Suppressor macrophage treated with lipopolysaccharide for 4 hours (primary cell): Measurements from ENCODE around the gene PRAMEF13.
"Not testable (repeated sequence)": the region's sequence is repeated elsewhere in the genome, so short reads cannot be mapped to it uniquely, and the experiment has no call there.

Experiments
- DNase-seq: peaks from one replicate; pipeline ENCODE4 v3.0.0-alpha.2; 2020

PRAMEF13 gene, protein sequence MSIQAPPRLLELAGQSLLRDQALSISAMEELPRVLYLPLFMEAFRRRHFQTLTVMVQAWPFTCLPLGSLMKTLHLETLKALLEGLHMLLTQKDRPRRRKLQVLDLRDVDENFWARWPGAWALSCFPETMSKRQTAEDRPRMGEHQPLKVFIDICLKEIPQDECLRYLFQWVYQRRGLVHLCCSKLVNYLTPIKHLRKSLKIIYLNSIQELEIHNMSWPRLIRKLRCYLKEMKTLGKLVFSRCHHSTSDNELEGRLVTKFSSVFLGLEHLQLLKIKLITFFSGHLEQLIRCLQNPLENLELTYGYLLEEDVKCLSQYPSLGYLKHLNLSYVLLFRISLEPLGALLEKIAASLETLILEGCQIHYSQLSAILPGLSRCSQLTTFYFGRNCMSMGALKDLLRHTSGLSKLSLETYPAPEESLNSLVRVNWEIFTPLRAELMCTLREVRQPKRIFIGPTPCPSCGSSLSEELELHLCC

DNA sequence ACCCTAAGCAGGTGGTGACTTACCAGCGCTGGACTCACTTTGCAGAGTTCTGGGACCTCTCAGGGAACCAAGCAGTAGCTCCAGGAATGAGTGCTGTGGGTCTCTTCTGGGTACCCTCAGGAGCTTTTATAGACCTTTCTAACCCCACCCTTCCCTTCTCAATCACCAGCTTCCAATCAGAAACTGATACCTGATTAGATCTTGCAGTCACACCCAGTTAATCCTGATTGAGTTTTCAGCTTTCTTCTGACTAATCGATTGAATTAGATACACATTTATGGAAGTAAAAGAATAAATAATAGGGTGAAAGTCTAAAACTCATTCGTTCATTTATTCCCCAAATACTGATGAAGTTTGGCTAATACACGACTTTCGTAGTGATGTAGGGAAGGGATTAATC, at the start of gene PRAMEF13:
Gene PRAMEF13, minus strand, starts transcription at position 101 of the 400 bp plus-strand sequence. CDS start 1,820 bp downstream, outside the sequence.
- DNase-seq, result not testable (repeated sequence)

DNA sequence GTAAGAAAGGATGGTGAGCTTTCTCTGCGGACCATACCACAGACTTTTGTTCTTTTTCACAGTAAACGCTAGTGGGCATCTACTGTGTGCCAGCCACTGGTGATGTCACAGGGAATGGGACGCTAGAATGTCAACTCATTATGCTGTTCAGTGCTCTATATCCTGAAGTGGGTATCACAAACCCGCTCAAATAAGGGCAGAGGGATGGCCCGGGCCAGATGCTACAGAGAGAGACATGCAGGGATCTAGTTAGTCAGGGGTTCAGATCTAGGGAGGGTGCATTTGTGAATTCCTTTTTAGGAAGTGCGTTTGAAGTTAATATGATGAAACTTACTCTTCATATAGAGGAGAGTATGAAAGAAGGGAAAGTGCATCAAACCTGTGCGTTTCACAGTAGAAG, 45.9 kb upstream of the PRAMEF13 start:
- DNase-seq, result not testable (repeated sequence)

DNA sequence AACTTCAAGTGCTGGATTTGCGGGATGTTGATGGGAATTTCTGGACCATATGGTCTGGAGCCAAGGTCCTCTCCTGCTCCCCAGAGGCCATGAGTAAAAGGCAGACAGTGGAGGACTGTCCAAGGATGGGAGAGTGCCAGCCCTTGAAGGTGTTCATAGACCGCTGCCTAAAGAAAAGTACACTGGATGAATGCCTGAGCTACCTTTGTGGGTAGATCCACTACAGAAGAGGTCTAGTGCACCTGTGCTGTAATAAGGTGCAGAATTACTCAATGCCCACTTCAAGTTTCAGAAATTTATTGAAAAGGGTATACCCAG, 45.3 kb upstream of the PRAMEF13 start:
- not testable (repeated sequence) for DNase-seq

DNA sequence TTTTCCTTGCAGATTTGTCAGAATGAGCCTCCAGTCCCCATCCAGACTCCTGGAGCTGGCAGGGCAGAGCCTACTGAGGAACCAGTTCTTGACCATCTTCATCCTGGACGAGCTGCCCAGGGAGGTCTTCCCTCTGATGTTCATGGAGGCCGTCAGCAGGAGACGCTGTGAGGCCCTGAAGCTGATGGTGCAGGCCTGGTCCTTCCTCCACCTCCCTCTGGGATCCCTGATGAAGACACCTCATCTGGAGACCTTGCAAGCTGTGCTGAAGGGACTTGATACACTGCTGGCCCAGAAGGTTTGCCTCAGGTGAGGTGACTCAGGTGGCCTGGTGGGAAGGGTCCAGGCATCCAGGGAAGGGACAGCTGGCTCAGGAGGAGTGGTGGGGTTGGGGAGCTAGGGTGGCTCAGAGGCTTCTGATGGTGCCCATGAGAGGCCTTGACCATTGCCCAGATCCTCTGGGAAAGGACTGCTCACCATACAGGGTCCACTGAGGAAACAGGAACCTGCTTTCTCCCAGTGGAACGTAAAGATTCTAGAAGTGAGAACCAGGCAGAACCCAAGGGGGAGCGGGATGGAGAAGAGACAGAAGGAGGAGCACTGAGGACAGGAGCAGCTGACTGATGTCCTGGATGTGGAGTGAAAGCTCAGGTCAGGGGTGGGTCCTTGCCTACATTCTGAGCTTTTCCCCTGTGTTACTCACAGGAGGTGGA, 44.8 kb upstream of the PRAMEF13 start:
- DNase-seq, result not testable (repeated sequence)

DNA sequence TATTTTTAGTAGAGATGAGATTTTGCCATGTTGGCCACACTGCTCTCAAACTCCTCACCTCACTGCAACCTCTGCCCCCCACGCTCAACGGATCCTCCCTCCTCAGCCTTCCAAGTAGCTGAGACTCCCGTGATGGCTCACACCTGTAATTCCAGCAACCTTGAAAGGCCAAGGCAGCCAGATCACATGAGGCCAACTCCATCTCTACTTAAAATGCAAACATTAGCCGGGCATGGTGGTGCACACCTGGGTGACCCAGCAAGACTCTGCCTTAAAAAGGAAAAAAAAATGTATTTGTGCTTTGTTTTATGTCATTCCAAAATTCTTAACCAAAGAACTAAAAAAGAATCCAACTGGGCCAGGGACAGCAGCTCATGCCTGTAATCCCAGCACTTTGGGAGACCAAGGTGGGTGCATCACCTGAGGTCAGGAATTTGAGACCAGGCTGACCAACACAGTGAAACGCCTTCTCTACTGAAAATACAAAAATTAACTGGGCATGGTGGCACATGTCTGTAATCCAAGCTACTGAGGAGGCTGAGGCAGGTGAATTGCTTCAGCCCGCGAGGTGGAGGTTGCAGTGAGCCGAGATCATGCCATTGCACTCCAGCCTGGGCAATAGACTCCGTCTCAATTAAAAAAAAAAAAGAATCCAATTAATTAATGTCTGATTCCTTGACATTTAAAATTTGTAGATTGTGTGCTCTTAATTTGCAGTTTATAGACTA, 42.5 kb upstream of the PRAMEF13 start:
- DNase-seq, result not testable (repeated sequence)

DNA sequence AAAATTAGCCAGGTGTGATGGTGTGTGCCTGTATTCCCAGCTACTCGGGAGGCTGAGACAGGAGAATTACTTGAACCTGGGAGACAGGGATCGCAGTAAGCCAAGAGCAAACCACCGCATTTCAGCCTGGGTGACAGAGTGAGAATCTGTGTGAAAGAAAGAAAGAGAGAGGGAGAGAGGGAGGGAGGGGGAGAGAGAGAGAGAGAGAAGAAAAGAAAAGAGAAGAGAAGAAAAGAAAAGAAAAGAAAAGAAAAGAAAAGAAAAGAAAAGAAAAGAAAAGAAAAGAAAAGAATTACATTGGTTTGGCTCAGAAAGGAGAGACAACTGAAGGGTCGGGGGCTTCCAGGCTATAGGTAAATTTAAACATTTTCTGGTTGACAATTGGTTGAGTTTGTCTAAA, 38.4 kb upstream of the PRAMEF13 start:
- not testable (repeated sequence) for DNase-seq

DNA sequence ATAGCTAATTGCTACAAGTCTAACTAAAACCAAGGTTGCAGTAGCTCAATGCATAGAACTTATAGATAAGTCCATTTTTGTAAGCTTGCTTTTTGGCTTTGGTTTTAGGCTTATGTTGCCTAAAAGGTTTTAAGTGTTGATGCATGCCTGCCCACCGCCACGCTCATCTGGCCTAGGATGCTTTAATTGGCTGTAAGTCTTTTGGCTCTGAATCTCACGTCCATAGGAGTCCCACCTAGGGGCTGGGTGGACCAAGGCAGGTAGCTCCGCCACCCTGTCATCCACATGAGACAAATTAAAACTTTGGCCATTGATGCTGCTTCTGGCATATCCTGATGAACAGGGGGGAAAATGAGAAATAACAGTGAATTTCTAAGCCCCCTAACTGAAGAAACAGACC, 36.4 kb upstream of the PRAMEF13 start:
- DNase-seq, result not testable (repeated sequence)

DNA sequence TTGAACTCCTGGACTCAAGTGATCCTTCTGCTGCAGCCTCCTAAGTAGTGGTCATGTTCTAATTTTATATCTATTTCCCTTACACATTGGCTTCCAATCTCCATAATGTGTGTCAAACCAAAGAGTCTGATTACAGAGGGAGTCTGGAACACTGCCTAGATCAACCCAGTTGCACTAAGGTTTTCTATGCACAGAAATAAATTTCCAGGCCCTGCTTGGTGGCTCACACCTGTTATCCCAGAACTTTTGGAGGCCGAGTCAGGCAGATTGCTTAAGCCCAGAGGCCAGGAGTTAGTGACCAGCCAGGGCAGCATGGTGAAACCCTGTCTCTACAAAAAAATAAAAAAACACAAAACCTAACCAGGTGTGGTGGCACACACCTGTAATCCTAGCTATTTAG, 32.8 kb upstream of the PRAMEF13 start:
- DNase-seq, result not testable (repeated sequence)

DNA sequence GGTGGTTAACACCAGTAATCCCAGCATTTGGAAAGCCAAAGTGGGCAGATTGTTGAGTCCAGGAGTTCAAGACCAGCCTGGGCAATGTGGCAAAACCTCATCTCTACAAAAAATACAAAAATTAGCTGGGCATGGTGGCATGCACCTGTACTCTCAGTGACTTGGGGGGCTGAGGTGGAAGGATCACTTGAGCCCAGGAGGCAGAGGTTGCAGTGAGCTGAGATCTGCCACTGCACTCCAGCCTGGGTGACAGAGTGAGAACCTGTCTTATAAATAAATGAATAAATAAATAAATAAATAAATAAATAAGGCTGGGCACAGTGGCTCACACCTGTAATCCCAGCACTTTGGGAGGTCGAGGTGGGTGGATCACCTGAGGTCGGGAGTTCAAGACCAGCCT, 30.8 kb upstream of the PRAMEF13 start:
- DNase-seq, result not testable (repeated sequence)

DNA sequence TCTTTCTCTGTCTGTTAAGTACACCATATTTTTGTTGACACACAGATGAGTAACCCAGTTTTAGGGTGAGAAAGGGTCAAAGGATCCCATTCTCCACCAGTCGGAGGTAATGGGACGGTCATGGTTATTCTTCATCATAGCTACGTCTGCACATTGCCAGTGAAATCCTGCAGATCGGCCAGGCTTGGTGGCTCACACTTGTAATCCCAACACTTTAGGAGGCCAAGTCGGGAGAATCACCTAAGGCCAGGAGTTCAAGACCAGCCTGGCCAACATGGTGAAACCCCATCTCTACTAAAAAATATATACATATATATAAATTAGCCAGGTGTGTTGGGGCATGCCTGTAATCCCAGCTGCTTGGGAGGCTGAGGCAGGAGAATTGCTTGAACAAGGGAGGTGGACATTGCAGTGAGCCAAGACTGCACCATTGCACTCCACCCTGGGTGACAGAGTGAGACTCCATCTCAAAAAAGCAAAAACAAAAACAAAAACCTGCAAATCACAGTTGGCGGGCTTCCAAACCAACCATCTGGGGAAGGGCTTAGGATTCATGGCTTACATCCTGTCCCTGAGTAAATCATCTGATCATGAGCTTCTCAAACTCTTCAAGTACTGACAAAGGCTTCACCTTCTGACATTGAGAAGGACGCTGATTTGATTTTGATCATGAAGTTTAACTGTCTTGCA, 30.0 kb upstream of the PRAMEF13 start:
- not testable (repeated sequence) for DNase-seq

DNA sequence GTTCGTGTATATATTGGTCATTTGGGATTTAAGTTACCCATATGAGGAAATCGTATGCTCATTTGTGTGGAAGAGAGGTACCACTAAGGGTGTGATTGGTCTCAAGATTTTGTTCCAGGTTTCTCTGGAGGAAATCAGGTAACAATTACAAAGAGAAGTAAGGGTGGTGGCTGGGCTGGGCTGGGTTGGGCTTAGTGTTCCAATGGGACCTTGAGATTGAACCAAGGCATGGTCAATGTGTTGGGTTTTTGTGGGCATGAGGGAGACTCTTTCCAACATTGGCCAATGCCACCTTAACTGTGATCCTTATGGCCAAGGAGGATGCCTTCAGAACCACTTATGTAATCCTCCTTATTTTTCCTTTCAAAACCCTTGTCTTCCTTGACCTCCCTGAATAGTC, 29.4 kb upstream of the PRAMEF13 start:
- DNase-seq, result not testable (repeated sequence)

DNA sequence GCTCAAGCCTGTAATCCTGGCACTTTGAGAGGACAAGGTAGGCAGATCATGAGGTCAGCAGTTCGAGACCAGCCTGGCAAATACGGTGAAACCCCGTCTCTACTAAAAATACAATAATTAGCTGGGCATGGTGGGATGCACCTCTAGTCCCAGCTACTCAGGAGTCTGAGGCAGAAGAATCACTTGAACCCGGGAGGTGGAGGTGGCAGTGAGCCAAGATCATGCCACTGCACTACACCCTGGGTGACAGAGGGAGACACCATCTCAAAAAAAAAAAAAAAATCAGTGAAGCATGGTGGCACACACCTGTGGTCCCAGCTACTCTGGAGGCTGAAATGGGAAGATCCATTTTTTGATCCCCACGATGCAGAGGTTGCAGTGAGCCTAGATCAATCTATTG, 28.9 kb upstream of the PRAMEF13 start:
- not testable (repeated sequence) for DNase-seq

DNA sequence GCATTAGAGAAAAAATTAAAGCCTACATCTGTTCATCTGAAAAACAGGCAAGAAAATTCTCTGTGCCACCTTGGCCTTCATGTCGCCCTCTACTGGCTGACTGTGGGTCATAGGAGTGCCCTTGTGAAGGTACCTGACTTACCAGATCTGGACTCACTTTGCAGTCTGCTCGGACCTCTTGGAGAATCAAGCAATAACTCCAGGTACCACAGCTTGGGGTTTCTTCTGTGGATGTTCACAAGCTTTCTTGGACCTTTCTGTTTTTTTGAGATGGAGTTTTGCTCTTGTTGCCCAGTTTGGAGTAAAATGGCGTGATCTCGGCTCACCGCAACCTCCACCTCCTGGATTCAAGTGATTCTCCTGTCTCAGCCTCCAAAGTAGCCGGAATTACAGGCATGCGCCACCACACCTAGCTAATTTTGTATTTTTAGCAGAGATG, 27.2 kb upstream of the PRAMEF13 start:
- peak; percentile 30 for DNase-seq

DNA sequence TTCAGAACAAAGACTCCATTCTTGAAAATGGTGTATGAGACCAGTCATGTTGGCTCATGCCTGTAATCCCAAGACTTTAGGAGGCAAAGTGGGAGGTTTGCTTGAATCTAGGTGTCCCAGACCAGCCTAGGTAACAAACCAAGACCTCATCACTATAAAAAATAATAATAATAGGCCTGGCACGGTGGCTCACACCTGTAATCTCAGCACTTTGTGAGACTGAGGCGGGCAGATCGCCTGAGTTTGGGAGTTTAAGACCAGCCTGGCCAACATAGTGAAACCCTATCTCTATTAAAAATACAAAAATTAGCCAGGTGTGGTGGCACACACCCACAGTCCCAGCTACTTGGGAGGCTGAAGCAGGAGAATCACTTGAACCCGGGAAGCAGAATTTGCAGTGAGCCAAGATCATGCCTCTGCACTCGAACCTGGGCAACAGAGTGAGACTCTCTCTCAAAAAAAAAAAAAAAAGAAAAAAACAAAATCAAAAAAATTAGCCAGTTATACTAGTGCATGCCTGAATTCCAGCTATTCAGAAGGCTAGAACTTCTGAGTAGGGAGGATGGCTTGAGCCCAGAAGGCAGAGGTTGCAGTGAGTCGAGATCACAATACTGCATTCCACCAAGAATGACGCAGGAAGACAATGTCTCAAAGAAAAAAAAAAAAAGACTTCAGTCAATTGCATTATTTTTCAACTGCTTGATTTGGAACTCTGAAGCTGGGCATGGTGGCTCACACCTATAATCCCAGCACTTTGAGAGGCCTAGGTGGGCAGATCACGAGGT, 26.3 kb upstream of the PRAMEF13 start:
- DNase-seq, result not testable (repeated sequence)

DNA sequence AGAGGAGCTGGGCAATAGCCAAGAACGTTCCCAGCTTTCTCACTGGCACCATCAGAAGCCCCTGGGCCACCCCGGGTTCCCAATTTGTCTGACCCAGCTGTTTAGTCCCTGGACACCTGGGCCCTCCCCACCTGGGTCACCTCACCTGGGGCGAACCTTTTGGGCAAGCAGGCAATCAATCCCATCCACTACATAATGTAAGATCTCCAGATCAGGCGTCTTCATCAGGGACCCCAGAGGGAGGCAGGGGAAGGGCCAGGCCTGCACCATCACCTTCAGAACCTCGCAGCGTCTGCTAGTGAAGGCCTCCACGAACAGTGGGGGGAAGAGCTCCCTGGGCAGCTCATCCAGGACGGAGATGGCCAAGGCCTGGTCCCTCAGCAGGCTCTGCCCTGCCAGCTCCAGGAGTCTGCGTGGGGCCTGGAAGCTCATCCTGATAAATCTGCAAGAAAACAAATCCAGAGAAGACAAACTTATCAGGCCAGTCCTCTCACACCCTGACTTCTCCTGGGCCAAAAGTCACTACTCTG, 24.5 kb upstream of the PRAMEF13 start, which contains the start of gene PRAMEF18:
Gene PRAMEF18, minus strand, starts transcription at position 480 of the 530 bp plus-strand sequence. Its CDS starts 48 bp downstream, at position 432.
- DNase-seq, result not testable (repeated sequence)

DNA sequence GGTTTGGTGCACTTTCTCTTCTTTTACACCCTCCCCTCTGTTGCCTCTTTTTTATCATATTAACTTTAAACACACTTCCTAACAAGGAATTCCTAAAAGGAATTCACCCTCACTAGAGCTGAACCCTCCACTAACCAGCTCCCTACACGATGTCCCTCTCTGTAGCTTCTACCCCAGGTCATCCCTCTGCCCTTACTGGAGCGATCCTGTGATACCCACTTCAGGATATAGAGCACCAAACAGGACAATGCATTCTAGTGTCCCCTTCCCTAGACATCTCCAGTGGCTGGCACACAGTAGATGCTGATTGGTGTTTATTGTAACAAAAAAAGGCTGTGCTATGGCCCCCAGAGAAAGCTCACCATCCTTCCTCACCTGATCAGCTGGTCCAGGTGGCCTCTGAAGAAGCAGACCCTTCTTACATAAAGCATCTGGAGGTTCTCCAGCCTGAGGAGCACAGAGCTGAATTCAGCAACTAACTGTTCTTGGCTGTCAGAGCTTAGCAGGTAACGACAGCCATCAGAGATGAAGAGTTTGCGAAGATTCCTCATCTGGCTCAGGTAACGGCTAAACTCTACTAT, 23.4 kb upstream of the PRAMEF13 start:
- no peak for DNase-seq

DNA sequence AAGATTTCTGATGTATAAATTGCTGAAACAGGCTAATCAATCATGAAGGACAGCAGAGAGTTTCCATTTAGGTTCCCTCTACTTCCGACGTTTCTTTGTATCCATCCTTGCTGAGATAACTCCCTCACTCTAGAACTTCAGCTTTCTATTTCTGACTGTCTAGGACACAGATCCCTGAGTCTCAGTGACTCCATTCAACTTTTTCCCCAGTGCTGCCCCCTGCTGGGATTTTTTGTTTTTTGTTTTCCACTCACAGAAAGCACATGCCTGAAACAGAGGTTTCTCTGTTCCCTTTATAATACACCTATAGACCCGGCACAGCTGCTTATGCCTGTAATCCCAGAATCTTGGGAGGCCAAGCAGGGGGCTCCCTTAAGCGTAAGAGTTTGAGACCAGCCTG, 21.6 kb upstream of the PRAMEF13 start:
- not testable (repeated sequence) for DNase-seq

DNA sequence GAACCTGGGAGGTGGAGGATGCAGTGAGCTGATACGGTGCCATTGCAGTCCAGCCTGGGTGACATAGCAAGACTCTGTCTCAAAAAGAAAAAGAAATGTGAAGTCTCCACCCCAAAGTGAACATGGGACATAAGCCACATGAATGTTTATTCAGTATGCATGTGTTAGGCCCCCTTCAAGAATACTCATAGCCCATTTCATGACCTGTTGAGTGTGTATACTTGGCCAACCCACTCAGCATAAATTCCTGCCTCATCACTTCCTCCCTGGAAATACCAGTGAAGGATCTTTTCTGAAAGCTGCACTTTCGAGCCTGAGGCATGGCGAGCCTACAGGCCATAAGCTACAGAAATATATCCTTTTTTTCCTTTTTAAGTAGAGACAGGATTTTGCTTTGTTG, 18.0 kb upstream of the PRAMEF13 start:
- DNase-seq, result not testable (repeated sequence)

DNA sequence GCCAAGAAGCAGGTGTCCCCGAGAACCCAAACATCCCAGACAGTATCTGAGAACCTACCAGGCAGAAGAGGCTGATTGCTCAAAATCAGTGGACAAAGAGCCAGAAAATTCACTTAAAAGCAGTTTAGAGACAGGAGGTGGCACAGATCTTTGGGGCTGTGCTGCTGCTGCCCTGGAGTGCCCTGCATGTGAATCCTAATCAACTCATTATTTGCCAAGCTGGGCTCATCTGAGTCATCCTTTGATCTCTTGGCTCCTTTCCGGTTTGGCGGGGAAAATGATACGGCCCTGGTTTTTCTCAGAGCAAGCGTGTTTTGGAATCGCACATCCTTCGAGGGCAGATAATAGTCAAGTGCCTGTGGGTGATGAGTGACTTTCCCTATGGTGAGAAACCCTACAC, 15.4 kb upstream of the PRAMEF13 start:
- DNase-seq, result not testable (repeated sequence)

DNA sequence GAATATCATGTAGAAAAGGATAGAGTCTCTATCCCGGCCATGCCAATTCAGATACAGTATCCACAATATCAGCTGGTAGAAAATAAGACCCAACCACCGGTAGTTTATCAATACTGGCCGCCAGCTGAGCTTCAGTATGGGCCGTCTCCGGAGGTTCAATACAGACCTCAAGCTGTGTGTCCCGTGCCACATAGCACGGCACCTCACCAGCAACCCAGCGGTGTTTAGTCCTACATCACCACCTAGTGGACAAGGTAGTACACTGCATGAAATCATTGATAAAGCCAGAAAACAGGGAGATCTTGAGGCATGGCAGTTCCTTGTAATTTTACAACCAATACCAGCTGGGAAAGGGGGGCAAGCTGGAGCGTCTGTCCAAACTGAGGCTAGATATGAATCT, 7.5 kb upstream of the PRAMEF13 start:
- DNase-seq, result not testable (repeated sequence)

DNA sequence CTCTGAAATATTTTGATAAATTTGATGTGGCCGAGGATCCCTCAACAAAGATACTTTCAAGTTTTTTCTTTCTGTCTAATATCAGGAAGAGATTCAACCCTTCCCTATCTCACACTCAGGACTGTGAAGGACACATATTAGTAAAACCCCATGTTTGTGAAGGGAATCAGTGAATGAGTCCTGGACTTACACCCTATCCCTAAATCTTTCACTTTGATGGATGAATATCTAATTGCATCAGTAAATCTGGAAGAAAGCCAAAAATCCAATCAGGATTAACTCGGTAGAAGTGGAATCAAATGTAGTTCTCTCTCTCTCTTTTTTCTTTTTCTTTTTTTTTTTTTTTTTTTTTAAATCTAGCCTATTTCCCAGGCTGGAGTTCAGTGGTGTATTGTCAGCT, 29.7 kb downstream of the PRAMEF13 start, which contains the start of gene PRAMEF9:
Gene PRAMEF9, plus strand, starts transcription at position 301 of the 400 bp plus-strand sequence. CDS start 3,433 bp downstream, outside the sequence.
- DNase-seq, result not testable (repeated sequence)
